Activated CD8-positive, alpha-beta T cell treated with anti-CD3 and anti-CD28 coated beads, Interleukin-2, amount 10 ng/mL, durations not matched to agents 7 days and 5 days (primary cell): ENCODE data around the gene BACH2. TPM values are rescaled to one million over a fixed set of nuclear protein-coding genes. Genes with fewer than 3 reads are reported as not detected.

Experiments used
- ATAC-seq: fragments of 150-1000 bp; cut with Tn5 transposase; one replicate; pipeline ENCODE4 v1.10.0; 2021; ENCODE audit warnings: moderate library complexity
- CTCF ChIA-PET: fragments of 350-600 bp; sonication (Branson Sonifier 250); formaldehyde crosslinking; loops from one replicate; lab custom pipeline; 2021; ENCODE audit warnings: antibody characterized with exemption; lab: Charles Lee
- POLR2A ChIA-PET: fragments of 350-600 bp; sonication (Branson Sonifier 250); formaldehyde crosslinking; loops from one replicate; lab custom pipeline; 2021; ENCODE audit warnings: antibody characterized with exemption; lab: Charles Lee
- DNase-seq: peaks from one replicate; pipeline ENCODE4 v3.0.0-alpha.2; 2020
- H3K27ac Mint-ChIP-seq: one replicate; pipeline ENCODE4 v1.8.0; 2021; ENCODE audit warnings: mild to moderate bottlenecking, mixed read lengths
- H3K27me3 Mint-ChIP-seq: one replicate; pipeline ENCODE4 v1.8.0; 2021; ENCODE audit warnings: low read depth, mixed read lengths
- H3K36me3 Mint-ChIP-seq: one replicate; pipeline ENCODE4 v1.8.0; 2021; ENCODE audit warnings: low read depth, mixed read lengths
- H3K4me1 Mint-ChIP-seq: one replicate; pipeline ENCODE4 v1.8.0; 2021; ENCODE audit warnings: low read depth, mixed read lengths
- H3K4me3 Mint-ChIP-seq: one replicate; pipeline ENCODE4 v1.8.0; 2021; ENCODE audit warnings: mild to moderate bottlenecking, mixed read lengths
- H3K9me3 Mint-ChIP-seq: one replicate; pipeline ENCODE4 v1.8.0; 2022; ENCODE audit warnings: mixed read lengths; ENCODE audit not compliant: insufficient read depth
- microRNA-seq: library from miRNA; unstranded; fragments of <30 nt; microRNA quantifications from one replicate; pipeline ENCODE4 v1.2.0, GENCODE V29; 2022
- total RNA-seq, 2 experiments: library from RNA; stranded (reverse); gene quantifications; one replicate each; pipeline ENCODE4 v1.2.3, GENCODE V29; 2021

BACH2 gene
- total RNA-seq, 2 experiments from 2014 or later, result 61.3 to 70.9 TPM

- ChIA-PET CTCF (no interaction called here), POLR2A (interaction anchor here (0.6 kb wide), 1 partner anchor 754 kb away, joined by 3 read pairs; no protein-coding TSS in a partner anchor)
These were observed 410.1 kb downstream of the BACH2 start for GRCh38 chr6:89886378-89887120.

More at GRCh38 chr6:89886378-89887120, 410.1 kb downstream of the BACH2 start:
- Mint-ChIP-seq H3K4me3 (no peak overlapping the region), H3K9me3 (no peaks in the 10 kb centered on the region), H3K27me3 (peaks cover 16% of the 10 kb centered on the region), H3K27ac (no peak overlapping the region), H3K36me3 (no peaks in the 10 kb centered on the region), H3K4me1 (peaks cover 6% of the 10 kb centered on the region)
- ATAC-seq (no peak), DNase-seq (no peak)

Small RNA genes lying within 50 kb of the gene (microRNA-seq; reads per million reads assigned to microRNA genes)
- gene MIR4464, result not detected
